BJ (cell line): ENCODE data around the gene SLC38A10. TPM values are rescaled to one million over a fixed set of nuclear protein-coding genes. Genes with fewer than 3 reads are reported as not detected.
A peak's percentile ranks its signal among the peaks of the same experiment; 100 is the strongest.

Experiments
- CTCF ChIA-PET: fragments of 350-600 bp; formaldehyde crosslinking; extraction: SDS; loops from one replicate; lab custom pipeline; 2021; ENCODE audit warnings: antibody characterized with exemption, inconsistent platforms; lab: Yijun Ruan, JAX
- POLR2A ChIA-PET: fragments of 300-600 bp; sonication (Branson Sonifier 250); formaldehyde crosslinking; extraction: SDS; loops from one replicate; lab custom pipeline; 2021; ENCODE audit warnings: antibody characterized with exemption; lab: Charles Lee
- DNase-seq: peaks from one replicate; pipeline ENCODE4 v3.0.0-alpha.2; 2011; ENCODE audit warnings: low read depth
- H3K27me3 ChIP-seq: 2 replicates; pipeline ENCODE4 v1.6.0; 2011; ENCODE audit warnings: low read length; ENCODE audit not compliant: control insufficient read depth, insufficient read depth
- H3K36me3 ChIP-seq: 2 replicates; pipeline ENCODE4 v1.5.1; 2011; ENCODE audit warnings: low read length; ENCODE audit not compliant: control insufficient read depth, insufficient read depth
- H3K4me3 ChIP-seq: 2 replicates; pipeline ENCODE4 v1.5.1; 2011; ENCODE audit warnings: low read depth, mild to moderate bottlenecking, control low read depth, low read length
- polyA plus RNA-seq: library from polyadenylated mRNA; depleted of rRNA; stranded (reverse); fragments of >200 nt; gene quantifications from 2 replicates; pipeline ENCODE4 v1.2.3, GENCODE V29; 2011
- TF ChIP-seq, protein P1 (sequence below): IDR thresholded peaks from 2 replicates; pipeline ENCODE4 v1.5.1; 2011; ENCODE audit warnings: low read depth, mild to moderate bottlenecking, control low read depth, inconsistent platforms, low read length, moderate library complexity; ENCODE audit not compliant: insufficient read depth

SLC38A10 gene
- polyA plus RNA-seq, 1 experiment, result 55.4 TPM

GRCh38 chr17:81222620-81222905 lies 72.5 kb downstream of the SLC38A10 start:
- POLR2A ChIA-PET, result no interaction called here
- H3K4me3 ChIP-seq, result peak overlapping the region; percentile 81
- no peak for DNase-seq
- CTCF ChIA-PET, result interaction anchor here (0.8 to 1.1 kb wide), 4 partner anchors 15 to 250 kb away, joined by 3 to 4 read pairs (median 4); no protein-coding TSS in a partner anchor
- no peaks in the 10 kb centered on the region; the same call in 1 of the 2 replicates for H3K36me3 ChIP-seq
- TF ChIP-seq, protein P1, sequence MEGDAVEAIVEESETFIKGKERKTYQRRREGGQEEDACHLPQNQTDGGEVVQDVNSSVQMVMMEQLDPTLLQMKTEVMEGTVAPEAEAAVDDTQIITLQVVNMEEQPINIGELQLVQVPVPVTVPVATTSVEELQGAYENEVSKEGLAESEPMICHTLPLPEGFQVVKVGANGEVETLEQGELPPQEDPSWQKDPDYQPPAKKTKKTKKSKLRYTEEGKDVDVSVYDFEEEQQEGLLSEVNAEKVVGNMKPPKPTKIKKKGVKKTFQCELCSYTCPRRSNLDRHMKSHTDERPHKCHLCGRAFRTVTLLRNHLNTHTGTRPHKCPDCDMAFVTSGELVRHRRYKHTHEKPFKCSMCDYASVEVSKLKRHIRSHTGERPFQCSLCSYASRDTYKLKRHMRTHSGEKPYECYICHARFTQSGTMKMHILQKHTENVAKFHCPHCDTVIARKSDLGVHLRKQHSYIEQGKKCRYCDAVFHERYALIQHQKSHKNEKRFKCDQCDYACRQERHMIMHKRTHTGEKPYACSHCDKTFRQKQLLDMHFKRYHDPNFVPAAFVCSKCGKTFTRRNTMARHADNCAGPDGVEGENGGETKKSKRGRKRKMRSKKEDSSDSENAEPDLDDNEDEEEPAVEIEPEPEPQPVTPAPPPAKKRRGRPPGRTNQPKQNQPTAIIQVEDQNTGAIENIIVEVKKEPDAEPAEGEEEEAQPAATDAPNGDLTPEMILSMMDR, result no peak
- H3K27me3 ChIP-seq, result no peaks in the 10 kb centered on the region

DNA sequence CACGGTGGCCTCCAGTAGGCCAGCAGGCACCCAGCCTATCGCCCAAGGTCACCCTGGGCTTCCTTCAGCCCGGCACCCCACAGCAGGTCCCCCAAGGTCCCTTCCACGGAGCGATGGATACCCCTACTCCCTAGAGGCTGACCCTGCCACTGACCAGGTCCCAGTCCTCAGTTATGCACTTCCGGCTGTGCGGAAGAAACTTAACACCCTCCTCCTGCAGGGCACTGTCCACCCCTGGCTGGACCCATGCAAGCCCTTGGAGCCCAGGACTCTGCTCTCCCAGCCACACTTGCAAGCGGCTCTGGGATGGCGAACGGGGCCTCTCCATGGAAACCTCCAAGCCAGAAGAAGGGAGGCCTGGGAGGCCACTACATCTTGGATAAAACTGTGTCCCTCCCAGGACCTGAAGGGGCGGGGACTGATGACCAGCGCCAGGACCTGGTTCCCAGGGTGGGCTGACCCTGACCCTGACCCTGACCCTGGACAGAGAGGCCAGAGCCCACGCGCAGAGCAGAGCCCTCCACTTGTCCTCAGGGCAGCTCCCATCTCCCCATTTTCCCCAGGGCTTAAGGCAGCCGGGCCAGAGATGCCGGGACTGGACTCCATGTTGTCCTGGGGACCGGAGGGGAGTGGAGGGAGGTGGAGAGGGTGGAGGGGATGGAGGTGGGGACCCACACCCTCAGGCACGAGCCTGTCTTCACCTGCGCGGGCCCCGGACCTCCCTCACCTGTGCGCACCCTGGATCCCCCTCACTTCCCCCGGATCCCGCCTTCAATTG lies 73.1 kb downstream of the SLC38A10 start:
- POLR2A ChIA-PET, result no interaction called here
- H3K36me3 ChIP-seq, result no peaks in the 10 kb centered on the region; the same call in 1 of the 2 replicates
- TF ChIP-seq, protein P1, result no peak
- DNase-seq, result no peak
- CTCF ChIA-PET, result interaction anchor here (0.9 to 1.5 kb wide), 3 partner anchors 16 to 79 kb away, joined by 3 to 4 read pairs (median 3); no protein-coding TSS in a partner anchor
- H3K27me3 ChIP-seq, result no peaks in the 10 kb centered on the region
- H3K4me3 ChIP-seq, result peak overlapping the region; percentile 81

DNA sequence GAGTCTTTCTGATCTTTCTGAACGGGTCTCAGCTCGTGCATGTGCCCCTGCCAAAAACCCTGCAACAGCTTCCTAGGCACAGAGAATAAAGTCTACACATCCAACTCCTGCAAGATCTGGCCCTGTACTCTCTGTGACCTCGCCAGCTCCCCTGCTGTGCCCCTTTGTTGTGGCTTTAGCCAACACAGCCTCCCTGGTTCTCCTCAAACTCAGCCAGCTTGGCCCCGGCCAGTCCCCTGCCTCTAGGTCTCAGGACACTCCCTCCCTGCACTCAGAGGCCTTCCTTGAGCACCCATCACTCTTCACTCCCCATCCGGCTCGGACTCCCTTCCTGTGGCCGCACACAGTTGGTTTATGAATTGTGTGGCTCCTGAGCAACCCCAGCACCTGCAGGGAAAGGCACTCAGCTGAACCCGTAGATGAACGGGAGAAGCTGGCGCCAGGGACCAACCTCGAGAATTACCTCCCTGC lies 73.7 kb downstream of the SLC38A10 start:
- TF ChIP-seq, protein P1, result no peak
- no peak for DNase-seq
- Histone ChIP-seq H3K27me3 (no peaks in the 10 kb centered on the region), H3K36me3 (no peaks in the 10 kb centered on the region; the same call in 1 of the 2 replicates), H3K4me3 (peak overlapping the region; percentile 81)
- ChIA-PET CTCF (interaction anchor here (1.0 to 1.5 kb wide), 2 partner anchors 21 to 78 kb away, joined by 3 read pairs; no protein-coding TSS in a partner anchor), POLR2A (no interaction called here)

GRCh38 chr17:81219476-81220180 lies 75.5 kb downstream of the SLC38A10 start:
- Histone ChIP-seq H3K36me3 (no peaks in the 10 kb centered on the region; the same call in 1 of the 2 replicates), H3K27me3 (no peaks in the 10 kb centered on the region), H3K4me3 (no peak overlapping the region)
- CTCF ChIA-PET, result interaction anchor here (1.7 kb wide), 1 partner anchor 77 kb away, joined by 4 read pairs; no protein-coding TSS in a partner anchor
- no peak for DNase-seq
- POLR2A ChIA-PET, result no interaction called here
- TF ChIP-seq, protein P1, result no peak

DNA sequence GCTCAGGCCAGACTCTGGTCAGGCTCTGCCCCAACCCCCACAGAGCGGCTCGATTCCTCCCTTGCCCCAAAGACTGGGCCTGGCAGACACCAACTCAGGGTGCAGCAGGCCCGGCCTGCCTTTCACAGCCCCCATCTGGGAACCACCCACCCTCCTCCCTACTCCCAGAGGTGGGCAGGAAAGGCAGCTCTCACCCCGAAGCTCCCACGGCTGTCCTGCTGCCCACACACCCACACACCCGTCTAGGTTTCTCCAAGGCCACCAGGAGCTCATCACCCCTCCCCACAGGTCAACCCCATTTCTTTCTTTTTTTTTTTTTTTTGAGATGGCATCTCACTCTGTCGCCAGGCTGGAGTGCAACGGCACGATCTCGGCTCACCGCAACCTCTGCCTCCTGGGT lies 76.1 kb downstream of the SLC38A10 start:
- CTCF ChIA-PET, result interaction anchor here (1.7 kb wide), 1 partner anchor 76 kb away, joined by 4 read pairs; no protein-coding TSS in a partner anchor
- H3K4me3 ChIP-seq, result no peak overlapping the region
- TF ChIP-seq, protein P1, result no peak
- POLR2A ChIA-PET, result no interaction called here
- no peak for DNase-seq
- H3K36me3 ChIP-seq, result no peaks in the 10 kb centered on the region; the same call in 1 of the 2 replicates
- no peaks in the 10 kb centered on the region for H3K27me3 ChIP-seq
